Prostate gland (tissue), 2 donors: Measurements from ENCODE around the gene HCFC2. TPM values are rescaled to one million over a fixed set of nuclear protein-coding genes. Genes with fewer than 3 reads are reported as not detected.

ENCODE experiments used
- DNase-seq: peaks from one replicate; pipeline ENCODE4 v3.0.0-alpha.2; 2019; ENCODE audit warnings: low spot score
- H3K27ac ChIP-seq, 2 donors: fragments of 200-600 bp; sonication (generic); 2 replicates each; pipeline ENCODE4 v1.5.1; 2017 to 2019
- H3K27me3 ChIP-seq: fragments of 200-600 bp; sonication (generic); replicated peaks from 2 replicates; pipeline ENCODE4 v1.5.1; 2019; ENCODE audit not compliant: insufficient read depth
- H3K36me3 ChIP-seq, 2 donors: fragments of 200-600 bp; sonication (generic); 1 replicate in 1 of 2; 2 replicates in 1 of 2; pipeline versions ENCODE4 v1.5.1 to v1.8.1; 2017 to 2019
- H3K4me1 ChIP-seq: fragments of 200-600 bp; sonication (generic); replicated peaks from 2 replicates; pipeline ENCODE4 v1.5.1; 2019
- H3K4me3 ChIP-seq, 2 donors: fragments of 200-600 bp; sonication (generic); 2 replicates each; pipeline ENCODE4 v1.5.1; 2017 to 2019
- H3K9me3 ChIP-seq: fragments of 200-600 bp; sonication (generic); 2 replicates; pipeline ENCODE4 v1.5.1; 2017
- CTCF ChIP-seq, 4 experiments: fragments of 200-600 bp in 2 of 4; fragments of 450-650 bp in 2 of 4; sonication (generic) in 2 of 4; IDR thresholded peaks; 1 replicate in 3 of 4; 2 replicates in 1 of 4; pipeline ENCODE4 v1.5.1; 2016 to 2019; ENCODE audit warnings: antibody characterized with exemption in 4 of 4, mild to moderate bottlenecking in 2 of 4, moderate library complexity in 2 of 4
- POLR2A ChIP-seq: fragments of 450-650 bp; IDR thresholded peaks from one replicate; pipeline ENCODE4 v1.6.1; 2016; ENCODE audit warnings: antibody characterized with exemption, mild to moderate bottlenecking
- POLR2AphosphoS5 ChIP-seq: sonication (generic); formaldehyde crosslinking; IDR thresholded peaks from one replicate; pipeline ENCODE4 v1.6.1; 2017; ENCODE audit warnings: antibody characterized with exemption
- WGBS: methylation state at CpG from one replicate; pipeline ENCODE4 v1.1.5; 2018; 5-methylcytosine and 5-hydroxymethylcytosine counted together
- intact Hi-C: fragments of 100-400 bp; cut with DNase I; formaldehyde crosslinking; loops from one replicate; pipeline ENCODE4 v1.14.2; 2022
- small RNA-seq, 2 donors: library from RNA; depleted of rRNA; stranded (forward); fragments of <200 nt; gene quantifications; one replicate each; pipeline ENCODE3, GENCODE V24; 2016
- total RNA-seq, 2 donors: library from RNA; depleted of rRNA; stranded (reverse); fragments of >200 nt; gene quantifications; one replicate each; pipeline ENCODE4 v1.1.0, GENCODE V29; 2016

HCFC2 gene
- total RNA-seq, 2 donors from 2014 or later = 18.3 to 18.6 TPM

DNA sequence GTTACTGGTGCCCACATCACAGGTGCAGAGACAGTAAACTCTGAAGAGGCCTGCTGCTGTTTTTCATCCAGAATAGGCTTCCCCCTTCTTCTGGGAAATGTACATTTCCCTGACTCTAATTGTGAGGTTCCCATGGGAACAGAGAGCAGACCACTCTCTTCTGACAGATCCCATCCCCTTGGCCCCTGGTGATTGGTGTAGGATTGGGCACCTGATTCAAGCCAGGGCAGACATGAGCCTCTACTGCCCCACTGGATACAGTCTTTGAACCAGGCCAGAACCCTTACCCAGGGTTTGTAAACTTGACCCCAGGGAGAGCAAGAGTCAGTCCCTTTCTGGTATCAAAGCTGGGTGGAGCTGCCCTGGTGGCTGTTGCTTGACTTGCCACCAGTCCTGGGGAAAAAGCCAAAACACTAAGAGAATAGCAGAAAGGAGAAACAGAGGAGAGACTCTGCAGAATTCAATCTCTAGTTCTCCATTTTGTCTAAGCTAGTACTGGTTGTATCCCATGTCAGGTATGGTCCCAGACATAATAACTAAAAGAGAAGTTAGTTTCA lies 88.4 kb downstream of the HCFC2 start:
- H3K27me3 ChIP-seq = no peaks in the 10 kb centered on the region
- H3K9me3 ChIP-seq = no peaks in the 10 kb centered on the region
- DNase-seq = no peak
- H3K27ac ChIP-seq = no peak overlapping the region
- no peaks in the 10 kb centered on the region for H3K36me3 ChIP-seq
- no peak for TF ChIP-seq POLR2AphosphoS5
- TF ChIP-seq CTCF (IDR thresholded peaks at IDR 0.05) = no peak
- no peak for TF ChIP-seq POLR2A
- H3K4me3 ChIP-seq = no peak overlapping the region
- no peaks in the 10 kb centered on the region for H3K4me1 ChIP-seq
- intact Hi-C loops = no loop called here

DNA sequence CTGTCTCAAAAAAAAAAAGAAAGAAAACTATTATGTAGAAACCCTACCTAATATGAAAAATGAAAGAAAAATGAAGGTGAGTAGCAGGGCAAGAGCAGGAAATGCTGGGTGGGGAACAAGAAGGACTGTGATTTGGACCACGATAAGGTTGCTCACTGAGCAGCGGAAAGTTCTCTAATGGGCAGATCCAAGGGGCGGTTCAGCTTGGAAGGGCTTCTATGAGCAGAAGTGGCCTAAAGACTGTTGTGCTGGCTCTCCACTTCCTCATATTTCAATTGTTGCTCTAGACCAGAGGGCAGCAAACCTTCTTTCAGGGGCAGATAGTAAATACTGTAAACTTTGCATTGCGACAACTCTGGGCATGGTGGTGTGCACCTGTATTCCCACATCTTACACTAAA lies 90.0 kb downstream of the HCFC2 start:
- no peaks in the 10 kb centered on the region for H3K4me1 ChIP-seq
- intact Hi-C loops = no loop called here
- no peak overlapping the region for H3K4me3 ChIP-seq
- no peaks in the 10 kb centered on the region for H3K36me3 ChIP-seq
- 78% methylated on average over 4 of the region's 4 CpGs for WGBS
- DNase-seq = no peak
- H3K9me3 ChIP-seq = no peaks in the 10 kb centered on the region
- H3K27ac ChIP-seq = no peak overlapping the region
- no peaks in the 10 kb centered on the region for H3K27me3 ChIP-seq
- TF ChIP-seq POLR2A = no peak
- no peak for TF ChIP-seq CTCF (IDR thresholded peaks at IDR 0.05)
- TF ChIP-seq POLR2AphosphoS5 = no peak

DNA sequence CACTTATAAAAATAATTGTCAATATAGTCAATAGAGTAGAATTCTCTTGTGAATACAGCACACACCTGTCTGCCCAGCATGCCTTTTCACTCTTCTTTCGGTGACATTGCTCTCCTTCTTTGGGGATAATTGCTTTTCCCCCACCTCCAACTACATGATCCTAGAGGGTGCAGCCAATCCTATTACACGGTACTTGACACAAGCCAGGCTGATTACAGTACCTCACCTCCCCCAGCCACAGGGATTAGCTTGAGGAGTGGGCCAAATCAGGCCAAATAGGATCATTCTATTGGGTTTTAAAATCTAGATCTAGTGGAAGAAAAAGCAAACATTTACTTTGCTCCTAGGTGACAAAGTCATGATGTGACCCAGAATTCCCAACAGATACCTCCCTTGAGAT lies 90.5 kb downstream of the HCFC2 start:
- H3K27ac ChIP-seq = no peak overlapping the region
- H3K9me3 ChIP-seq = no peaks in the 10 kb centered on the region
- TF ChIP-seq CTCF (IDR thresholded peaks at IDR 0.05) (no peak), POLR2AphosphoS5 (no peak), POLR2A (no peak)
- intact Hi-C loops = no loop called here
- DNase-seq = no peak
- no peak overlapping the region for H3K4me3 ChIP-seq
- H3K36me3 ChIP-seq = no peaks in the 10 kb centered on the region
- no peaks in the 10 kb centered on the region for H3K27me3 ChIP-seq
- 84% methylated on average over 2 of the region's 2 CpGs for WGBS
- H3K4me1 ChIP-seq = no peaks in the 10 kb centered on the region

Small RNA genes within 50 kb of the gene (small RNA-seq; reads per million reads assigned to genes)
- 0 to 0.20 reads per million in 2 donors for gene RNA5SP370

Other genes with a start within 250 kb of the HCFC2 start
- 10 to 100 TPM; 12.4 to 29.7 TPM for gene NT5DC3, start 223.3 kb upstream of the HCFC2 start, total RNA-seq
- gene HSP90B1, start 134.1 kb upstream of the HCFC2 start, total RNA-seq = 100 to 1,000 TPM; 300 to 652 TPM
- gene TDG, start 98.7 kb upstream of the HCFC2 start, total RNA-seq = 10 to 100 TPM; 11.6 to 12.1 TPM
- 10 to 100 TPM in 1 of 2 donors, 1 to 10 TPM in 1; 3.1 to 11.2 TPM for gene GLT8D2, start 14.3 kb upstream of the HCFC2 start, total RNA-seq
- gene NFYB, start 73.7 kb downstream of the HCFC2 start, total RNA-seq = 10 to 100 TPM; 37.9 to 41.1 TPM
- 100 to 1,000 TPM in 1 of 2 donors, 10 to 100 TPM in 1; 87.6 to 115 TPM for gene TXNRD1, start 151.2 kb downstream of the HCFC2 start, total RNA-seq
- gene EID3, start 239.2 kb downstream of the HCFC2 start, total RNA-seq = 10 to 100 TPM in 1 of 2 donors, 1 to 10 TPM in 1; 8.6 to 18.1 TPM